Measurements from ENCODE around the gene CUX1. TPM values are rescaled to one million over a fixed set of nuclear protein-coding genes. Genes with fewer than 3 reads are reported as not detected.

Gene CUX1
- total RNA-seq, 2 experiments from 2014 or later: 35.6 to 38.0 TPM

DNA sequence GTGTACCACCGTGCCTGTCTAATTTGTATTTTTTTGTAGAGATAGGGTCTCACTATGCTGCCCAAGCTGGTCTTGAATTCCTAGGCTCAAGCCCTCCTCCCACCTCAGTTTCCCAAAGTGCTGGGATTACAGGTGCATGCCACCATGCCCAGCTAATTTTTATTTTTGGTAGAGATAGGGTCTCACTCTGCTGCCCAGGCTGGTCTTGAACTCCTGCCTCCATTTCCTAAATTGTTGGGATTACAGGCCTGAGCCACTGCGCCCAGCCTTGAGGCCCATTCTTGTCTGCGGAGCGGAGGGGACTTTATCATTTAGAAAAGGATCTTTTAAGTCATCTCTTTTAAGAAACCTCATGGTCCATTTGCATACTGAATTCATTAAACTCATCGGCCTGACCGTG, 247.8 kb downstream of the CUX1 start:
- H3K27ac Mint-ChIP-seq: no peak overlapping the region
- H3K9me3 ChIP-seq (ENCODE audit: control insufficient read depth in 1 of 2, insufficient read depth in 1 of 2, low read length in 2 of 2): no peaks in the 10 kb centered on the region
- H3K27me3 ChIP-seq (ENCODE audit: control insufficient read depth in 1 of 2, insufficient read depth in 2 of 2, low read length in 2 of 2): no peaks in the 10 kb centered on the region
- H3K27me3 Mint-ChIP-seq: no peaks in the 10 kb centered on the region
- H3K4me1 Mint-ChIP-seq (ENCODE audit: low read depth): peaks cover 6% of the 10 kb centered on the region
- no peak overlapping the region for H3K4me3 Mint-ChIP-seq
- H3K9me3 Mint-ChIP-seq: peaks cover 2% of the 10 kb centered on the region
- peaks cover 35% of the 10 kb centered on the region for H3K36me3 Mint-ChIP-seq (ENCODE audit: low read depth)
- ChIA-PET CTCF (no interaction called here), POLR2A (no interaction called here)
- intact Hi-C loops (cut with DNase I, micrococcal nuclease): no loop called here
- no peak overlapping the region for H3K4me3 ChIP-seq (ENCODE audit: low read length)
- H3K27ac ChIP-seq (ENCODE audit: low read depth in 1 of 2, low read length in 2 of 2): no peak overlapping the region
- no peak for ATAC-seq (ENCODE audit: poor library complexity)
- H3K4me1 ChIP-seq (ENCODE audit: insufficient read depth, low read length): no peaks in the 10 kb centered on the region
- H3K36me3 ChIP-seq (ENCODE audit: insufficient read depth, low read length): peaks cover 5% of the 10 kb centered on the region
- DNase-seq: no peak
- TF ChIP-seq, protein P1, sequence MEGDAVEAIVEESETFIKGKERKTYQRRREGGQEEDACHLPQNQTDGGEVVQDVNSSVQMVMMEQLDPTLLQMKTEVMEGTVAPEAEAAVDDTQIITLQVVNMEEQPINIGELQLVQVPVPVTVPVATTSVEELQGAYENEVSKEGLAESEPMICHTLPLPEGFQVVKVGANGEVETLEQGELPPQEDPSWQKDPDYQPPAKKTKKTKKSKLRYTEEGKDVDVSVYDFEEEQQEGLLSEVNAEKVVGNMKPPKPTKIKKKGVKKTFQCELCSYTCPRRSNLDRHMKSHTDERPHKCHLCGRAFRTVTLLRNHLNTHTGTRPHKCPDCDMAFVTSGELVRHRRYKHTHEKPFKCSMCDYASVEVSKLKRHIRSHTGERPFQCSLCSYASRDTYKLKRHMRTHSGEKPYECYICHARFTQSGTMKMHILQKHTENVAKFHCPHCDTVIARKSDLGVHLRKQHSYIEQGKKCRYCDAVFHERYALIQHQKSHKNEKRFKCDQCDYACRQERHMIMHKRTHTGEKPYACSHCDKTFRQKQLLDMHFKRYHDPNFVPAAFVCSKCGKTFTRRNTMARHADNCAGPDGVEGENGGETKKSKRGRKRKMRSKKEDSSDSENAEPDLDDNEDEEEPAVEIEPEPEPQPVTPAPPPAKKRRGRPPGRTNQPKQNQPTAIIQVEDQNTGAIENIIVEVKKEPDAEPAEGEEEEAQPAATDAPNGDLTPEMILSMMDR (IDR thresholded peaks at IDR 0.05): no peak

DNA sequence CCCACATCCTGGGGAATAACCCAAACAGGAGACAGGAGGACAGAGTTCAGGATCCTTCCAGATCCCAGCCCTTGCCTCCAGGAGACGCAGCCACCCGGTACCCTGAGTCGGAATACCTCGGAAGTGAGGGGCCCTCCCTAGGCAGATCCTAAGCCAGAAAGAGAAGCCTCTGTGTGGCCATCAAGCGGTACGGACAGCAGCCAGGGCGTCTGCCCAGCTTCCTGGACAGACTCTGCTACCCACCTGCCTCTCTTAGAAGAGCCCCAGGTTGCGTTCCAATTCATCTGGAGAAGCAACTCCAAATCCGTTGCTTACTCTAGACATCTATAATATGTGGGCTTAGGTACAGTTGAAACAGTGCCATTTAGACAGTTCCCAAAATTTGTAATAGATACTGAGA, 249.1 kb downstream of the CUX1 start:
- ATAC-seq (ENCODE audit: poor library complexity): no peak
- Histone ChIP-seq H3K4me1 (ENCODE audit: insufficient read depth, low read length) (no peaks in the 10 kb centered on the region), H3K9me3 (ENCODE audit: control insufficient read depth in 1 of 2, insufficient read depth in 1 of 2, low read length in 2 of 2) (peaks cover 4 to 6% of the 10 kb centered on the region in 2 experiments), H3K27me3 (ENCODE audit: control insufficient read depth in 1 of 2, insufficient read depth in 2 of 2, low read length in 2 of 2) (no peaks in the 10 kb centered on the region), H3K27ac (ENCODE audit: low read depth in 1 of 2, low read length in 2 of 2) (no peak overlapping the region), H3K36me3 (ENCODE audit: insufficient read depth, low read length) (peaks cover 17% of the 10 kb centered on the region), H3K4me3 (ENCODE audit: low read length) (no peak overlapping the region)
- Mint-ChIP-seq H3K4me1 (ENCODE audit: low read depth) (peaks cover 6% of the 10 kb centered on the region), H3K36me3 (ENCODE audit: low read depth) (peaks cover 47% of the 10 kb centered on the region), H3K9me3 (peaks cover 4% of the 10 kb centered on the region), H3K27ac (no peak overlapping the region), H3K27me3 (no peaks in the 10 kb centered on the region), H3K4me3 (no peak overlapping the region)
- CTCF ChIA-PET: no interaction called here
- DNase-seq: no peak
- POLR2A ChIA-PET: no interaction called here
- intact Hi-C loops (cut with DNase I, micrococcal nuclease): no loop called here
- TF ChIP-seq, protein P1 (IDR thresholded peaks at IDR 0.05): no peak

DNA sequence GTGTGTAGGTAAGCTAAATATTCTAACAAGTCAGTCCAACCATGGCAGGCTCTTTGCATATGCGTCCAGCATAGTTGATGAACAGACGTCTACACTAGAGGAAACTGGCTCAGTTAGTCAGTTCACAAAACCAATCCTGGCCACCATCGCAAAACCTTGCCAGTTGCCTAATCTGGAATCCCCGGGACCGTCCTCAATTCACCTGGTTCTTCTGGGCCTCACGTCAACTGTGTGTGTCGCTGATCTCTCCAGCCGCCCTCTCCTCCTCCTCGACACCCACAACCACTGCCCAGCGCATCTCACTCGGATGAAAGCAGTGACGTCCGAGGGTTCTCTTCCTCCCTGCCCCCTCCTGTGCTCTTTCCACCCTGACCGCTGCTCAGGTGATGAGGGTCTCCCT, 251.4 kb downstream of the CUX1 start:
- Histone ChIP-seq H3K36me3 (ENCODE audit: insufficient read depth, low read length) (peaks cover 25% of the 10 kb centered on the region), H3K4me3 (ENCODE audit: low read length) (no peak overlapping the region), H3K27ac (ENCODE audit: low read depth in 1 of 2, low read length in 2 of 2) (no peak overlapping the region), H3K4me1 (ENCODE audit: insufficient read depth, low read length) (no peaks in the 10 kb centered on the region), H3K27me3 (ENCODE audit: control insufficient read depth in 1 of 2, insufficient read depth in 2 of 2, low read length in 2 of 2) (no peaks in the 10 kb centered on the region), H3K9me3 (ENCODE audit: control insufficient read depth in 1 of 2, insufficient read depth in 1 of 2, low read length in 2 of 2) (peaks cover 11 to 12% of the 10 kb centered on the region in 2 experiments)
- H3K4me3 Mint-ChIP-seq: no peak overlapping the region
- peaks cover 4% of the 10 kb centered on the region for H3K9me3 Mint-ChIP-seq
- no peak overlapping the region for H3K27ac Mint-ChIP-seq
- TF ChIP-seq, protein P1 (IDR thresholded peaks at IDR 0.05): no peak
- no peaks in the 10 kb centered on the region for H3K4me1 Mint-ChIP-seq (ENCODE audit: low read depth)
- peaks cover 65% of the 10 kb centered on the region for H3K36me3 Mint-ChIP-seq (ENCODE audit: low read depth)
- ATAC-seq (ENCODE audit: poor library complexity) (no peak), DNase-seq (peak in 1 of 14 experiments; percentile 15)
- H3K27me3 Mint-ChIP-seq: no peaks in the 10 kb centered on the region
- ChIA-PET CTCF (no interaction called here), POLR2A (no interaction called here)
- intact Hi-C loops (cut with DNase I, micrococcal nuclease): no loop called here
